ENCODE results near the gene ADAMTS10. TPM values are rescaled to one million over a fixed set of nuclear protein-coding genes. Genes with fewer than 3 reads are reported as not detected.

Gene ADAMTS10
- total RNA-seq = 1 to 10 TPM; 3.9 TPM

DNA sequence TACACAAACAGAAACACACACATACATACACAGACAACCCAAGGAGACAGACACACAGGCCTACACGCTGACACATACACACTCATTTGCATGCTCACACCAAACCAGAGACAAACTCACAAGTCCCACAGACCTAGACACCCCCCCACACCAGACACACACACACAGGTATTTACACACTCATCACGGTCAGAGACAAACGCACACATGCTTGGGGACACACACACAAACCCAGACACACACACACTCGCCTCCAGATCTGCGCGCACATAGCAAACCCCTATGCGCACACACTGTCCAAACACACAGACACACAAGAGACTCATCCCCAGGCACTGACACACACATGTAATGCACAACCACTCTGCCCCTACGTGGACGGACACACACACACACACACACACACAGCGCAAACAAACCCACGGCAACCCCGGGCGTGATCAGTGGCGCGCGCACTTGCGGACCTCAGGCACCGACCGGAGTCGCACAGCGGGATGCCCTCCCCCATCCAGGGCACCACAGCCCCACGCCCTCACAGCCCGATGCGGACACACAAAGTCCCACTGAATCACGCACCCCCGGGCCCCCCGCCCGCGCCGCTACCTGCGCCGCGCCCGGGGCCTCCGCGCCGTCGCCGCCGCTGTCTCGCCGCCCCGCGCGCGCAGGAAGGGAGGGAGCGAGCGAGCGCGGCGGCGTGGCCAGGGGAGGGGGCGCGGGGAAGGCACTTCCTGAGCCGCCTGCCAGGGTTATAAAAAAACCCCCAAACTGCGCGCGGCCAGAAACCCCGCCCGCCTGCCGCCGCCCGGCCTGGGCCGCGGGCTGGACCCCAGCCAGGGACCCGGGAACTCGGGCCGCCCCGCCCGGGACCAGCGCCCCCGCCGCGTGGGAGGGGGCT, at the start of gene ADAMTS10:
Gene ADAMTS10 (minus strand): TSS at position 675 of the 895 bp plus-strand sequence. CDS start 5,005 bp downstream, outside the sequence.
- H3K27ac ChIP-seq = peak within 1 kb of the TSS; percentile 50
- H3K9ac ChIP-seq (ENCODE audit: low read depth in 2 of 2, low read length in 2 of 2) = peak within 1 kb of the TSS; percentile 54 to 77
- no peaks in the 10 kb centered on the region for H3K9me3 ChIP-seq
- DNase-seq = peak; percentile 26
- H3K27me3 ChIP-seq = peaks cover 4% of the 10 kb centered on the region
- intact Hi-C loops (cut with DNase I) = no loop called here
- H3K4me3 ChIP-seq = peak within 1 kb of the TSS; percentile 43
- TF ChIP-seq, protein P1, sequence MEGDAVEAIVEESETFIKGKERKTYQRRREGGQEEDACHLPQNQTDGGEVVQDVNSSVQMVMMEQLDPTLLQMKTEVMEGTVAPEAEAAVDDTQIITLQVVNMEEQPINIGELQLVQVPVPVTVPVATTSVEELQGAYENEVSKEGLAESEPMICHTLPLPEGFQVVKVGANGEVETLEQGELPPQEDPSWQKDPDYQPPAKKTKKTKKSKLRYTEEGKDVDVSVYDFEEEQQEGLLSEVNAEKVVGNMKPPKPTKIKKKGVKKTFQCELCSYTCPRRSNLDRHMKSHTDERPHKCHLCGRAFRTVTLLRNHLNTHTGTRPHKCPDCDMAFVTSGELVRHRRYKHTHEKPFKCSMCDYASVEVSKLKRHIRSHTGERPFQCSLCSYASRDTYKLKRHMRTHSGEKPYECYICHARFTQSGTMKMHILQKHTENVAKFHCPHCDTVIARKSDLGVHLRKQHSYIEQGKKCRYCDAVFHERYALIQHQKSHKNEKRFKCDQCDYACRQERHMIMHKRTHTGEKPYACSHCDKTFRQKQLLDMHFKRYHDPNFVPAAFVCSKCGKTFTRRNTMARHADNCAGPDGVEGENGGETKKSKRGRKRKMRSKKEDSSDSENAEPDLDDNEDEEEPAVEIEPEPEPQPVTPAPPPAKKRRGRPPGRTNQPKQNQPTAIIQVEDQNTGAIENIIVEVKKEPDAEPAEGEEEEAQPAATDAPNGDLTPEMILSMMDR (IDR thresholded peaks at IDR 0.05) = no peak
- no peaks in the 10 kb centered on the region for H3K36me3 ChIP-seq
- H3K4me1 ChIP-seq = no peaks in the 10 kb centered on the region

DNA sequence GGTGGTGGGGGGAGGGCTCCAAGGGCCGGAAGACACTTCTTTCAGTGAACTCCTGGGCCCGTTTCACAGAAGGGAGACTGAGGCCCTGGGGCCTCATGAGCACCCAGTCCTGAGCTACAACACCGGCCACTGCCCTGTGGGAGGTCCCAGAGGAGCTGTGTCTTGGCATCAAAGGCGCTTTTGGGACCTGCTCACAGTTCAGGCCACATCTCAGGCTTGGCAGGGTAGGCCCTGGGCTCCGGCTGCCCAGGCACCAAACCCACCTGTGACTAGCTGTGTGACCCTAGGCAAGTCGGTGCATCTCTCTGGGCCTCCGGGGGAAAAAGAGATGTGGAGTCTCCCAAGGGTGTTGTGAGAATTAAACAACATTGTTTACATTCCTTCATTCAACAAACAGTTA, 49.4 kb upstream of the ADAMTS10 start:
- Histone ChIP-seq H3K36me3 (no peaks in the 10 kb centered on the region), H3K4me1 (no peaks in the 10 kb centered on the region), H3K9ac (ENCODE audit: low read depth in 2 of 2, low read length in 2 of 2) (peak overlapping the region in 1 of 2 donors; percentile 24), H3K27me3 (no peaks in the 10 kb centered on the region), H3K27ac (no peak overlapping the region), H3K4me3 (no peak overlapping the region), H3K9me3 (no peaks in the 10 kb centered on the region)
- TF ChIP-seq, protein P1 (IDR thresholded peaks at IDR 0.05) = no peak
- intact Hi-C loops (cut with DNase I) = no loop called here
- no peak for DNase-seq

DNA sequence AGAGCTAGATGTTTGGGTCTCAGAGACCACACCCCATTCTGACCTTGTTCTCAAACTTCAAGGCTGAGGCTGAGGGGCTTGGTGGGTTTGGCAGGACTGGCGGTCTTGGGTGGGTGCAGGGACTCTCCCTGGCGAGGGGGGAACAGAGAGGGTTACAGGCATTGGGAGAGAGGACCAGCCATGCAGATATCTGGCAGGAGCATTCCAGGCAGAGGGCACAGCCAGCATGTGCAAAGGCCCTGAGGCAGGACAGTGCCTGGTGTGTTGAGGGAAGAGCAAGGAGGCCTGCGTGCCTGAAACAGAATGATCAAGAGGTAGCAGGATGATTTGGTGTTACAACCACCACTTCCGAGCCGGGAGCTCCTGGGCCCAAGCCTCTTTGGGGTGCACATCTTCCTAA, 47.4 kb upstream of the ADAMTS10 start:
- Histone ChIP-seq H3K9ac (ENCODE audit: low read depth in 2 of 2, low read length in 2 of 2) (no peak overlapping the region), H3K9me3 (no peaks in the 10 kb centered on the region), H3K27me3 (no peaks in the 10 kb centered on the region), H3K36me3 (no peaks in the 10 kb centered on the region), H3K27ac (no peak overlapping the region), H3K4me1 (no peaks in the 10 kb centered on the region), H3K4me3 (no peak overlapping the region)
- intact Hi-C loops (cut with DNase I) = no loop called here
- TF ChIP-seq, protein P1 (IDR thresholded peaks at IDR 0.05) = no peak
- no peak for DNase-seq

DNA sequence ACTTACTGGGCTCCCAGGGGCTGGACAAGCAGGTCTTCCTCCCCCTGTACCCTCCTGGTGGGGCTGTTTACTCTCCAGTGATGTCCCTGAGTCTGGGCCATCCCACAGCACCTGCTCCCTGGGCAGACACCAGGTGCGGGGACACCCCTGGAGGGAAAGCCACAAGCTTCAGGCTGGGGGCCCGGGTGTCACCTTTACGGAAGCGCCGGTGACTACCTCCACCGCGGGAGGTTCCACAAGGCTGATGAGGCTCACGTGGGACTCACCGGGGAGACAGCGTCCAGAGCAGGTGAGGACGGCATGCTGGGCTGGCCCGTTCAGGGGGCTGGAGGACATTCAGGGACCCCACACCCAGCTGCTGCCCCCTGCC, 44.8 kb upstream of the ADAMTS10 start:
- Histone ChIP-seq H3K9ac (ENCODE audit: low read depth in 2 of 2, low read length in 2 of 2) (no peak overlapping the region), H3K9me3 (no peaks in the 10 kb centered on the region), H3K27ac (no peak overlapping the region), H3K4me1 (no peaks in the 10 kb centered on the region), H3K36me3 (no peaks in the 10 kb centered on the region), H3K4me3 (no peak overlapping the region), H3K27me3 (no peaks in the 10 kb centered on the region)
- TF ChIP-seq, protein P1 (IDR thresholded peaks at IDR 0.05) = no peak
- no peak for DNase-seq
- intact Hi-C loops (cut with DNase I) = loop anchor here (1.0 kb wide), 1 partner anchor 424 kb away; no protein-coding TSS in a partner anchor

DNA sequence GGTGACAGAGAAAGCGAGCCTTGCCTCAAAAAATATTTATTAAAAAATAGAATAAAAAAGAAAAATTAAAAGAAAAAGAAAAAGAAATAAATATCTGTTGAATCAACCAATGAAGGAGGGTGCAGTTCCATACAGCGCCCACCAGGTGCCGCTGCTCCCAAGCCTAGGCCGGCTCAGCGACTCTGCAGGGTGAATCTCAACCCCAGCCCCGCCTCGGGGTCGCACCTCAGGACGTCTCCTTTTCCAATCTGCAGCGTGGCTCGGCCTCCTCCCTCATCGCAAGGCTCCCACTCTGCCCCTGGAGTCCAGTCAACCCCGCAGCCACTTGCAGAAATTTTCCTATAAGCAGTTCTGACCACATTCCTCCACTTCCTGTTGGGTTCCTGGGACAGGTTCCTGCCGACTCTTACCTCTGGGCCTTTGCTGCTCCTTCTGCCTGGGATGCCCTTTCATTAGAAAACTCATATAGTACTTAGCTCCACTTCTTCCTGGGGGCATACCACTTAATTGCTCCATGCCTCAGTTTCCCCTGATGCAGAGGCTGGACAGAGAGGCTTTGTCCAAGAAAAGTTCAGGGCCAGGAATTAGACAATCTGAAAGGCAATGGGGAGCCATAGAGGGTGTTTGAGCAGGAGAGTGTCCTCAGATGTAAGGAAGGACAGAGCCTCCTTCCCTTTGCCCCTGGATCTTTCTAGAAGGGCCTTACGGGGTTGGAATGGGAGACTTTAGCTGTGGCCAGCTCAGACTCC, 44.2 kb upstream of the ADAMTS10 start:
- intact Hi-C loops (cut with DNase I) = loop anchor here (1.0 kb wide), 1 partner anchor 425 kb away; no protein-coding TSS in a partner anchor
- Histone ChIP-seq H3K36me3 (no peaks in the 10 kb centered on the region), H3K4me1 (no peaks in the 10 kb centered on the region), H3K9ac (ENCODE audit: low read depth in 2 of 2, low read length in 2 of 2) (peak overlapping the region in 1 of 2 donors; percentile 34), H3K27ac (no peak overlapping the region), H3K27me3 (no peaks in the 10 kb centered on the region), H3K4me3 (no peak overlapping the region), H3K9me3 (no peaks in the 10 kb centered on the region)
- peak; percentile 35 for DNase-seq
- TF ChIP-seq, protein P1 (IDR thresholded peaks at IDR 0.05) = peak; percentile 98

Measured in colonic mucosa (tissue), 4 donors.